Upper lobe of left lung (tissue), 6 donors: ENCODE measurements around the gene AKR1D1. TPM values are rescaled to one million over a fixed set of nuclear protein-coding genes. Genes with fewer than 3 reads are reported as not detected.

Experiments
- ATAC-seq, 2 donors: fragments of 200-7000 bp; cut with Tn5 transposase; one replicate each; pipeline ENCODE4 v1.9.1; 2022; ENCODE audit warnings: mild to moderate bottlenecking in 2 of 2, moderate library complexity in 2 of 2; ENCODE audit not compliant: low FRiP score in 2 of 2
- DNase-seq, 2 donors: peaks; one replicate each; pipeline ENCODE4 v3.0.0-alpha.2; 2019 to 2020
- H3K27ac ChIP-seq, 4 donors: fragments of 200-600 bp; sonication (generic); one replicate each; pipeline ENCODE4 v1.5.1; 2016 to 2019
- H3K27me3 ChIP-seq, 4 donors: fragments of 200-600 bp; sonication (generic); one replicate each; pipeline ENCODE4 v1.5.1; 2017 to 2019
- H3K36me3 ChIP-seq, 4 donors: fragments of 200-600 bp; sonication (generic); one replicate each; pipeline ENCODE4 v1.5.1; 2016 to 2019
- H3K4me1 ChIP-seq, 4 donors: fragments of 200-600 bp; sonication (generic); one replicate each; pipeline ENCODE4 v1.5.1; 2018 to 2019
- H3K4me3 ChIP-seq, 4 donors: fragments of 200-600 bp; sonication (generic); one replicate each; pipeline ENCODE4 v1.5.1; 2017 to 2019; ENCODE audit warnings: mild to moderate bottlenecking in 2 of 4, moderate library complexity in 1 of 4
- H3K9me3 ChIP-seq, 4 donors: fragments of 200-600 bp; sonication (generic); one replicate each; pipeline ENCODE4 v1.5.1; 2018 to 2019
- EP300 ChIP-seq, 4 donors: sonication (generic); formaldehyde crosslinking; IDR thresholded peaks; one replicate each; pipeline ENCODE4 v1.5.1; 2017; ENCODE audit warnings: antibody characterized with exemption in 4 of 4, control low read depth in 2 of 4
- POLR2A ChIP-seq, 4 donors: fragments of 450-650 bp; IDR thresholded peaks; one replicate each; pipeline ENCODE4 v1.5.1; 2016 to 2017; ENCODE audit warnings: antibody characterized with exemption in 4 of 4, mild to moderate bottlenecking in 2 of 4
- POLR2AphosphoS5 ChIP-seq, 2 donors: sonication (generic); formaldehyde crosslinking; IDR thresholded peaks; one replicate each; pipeline ENCODE4 v1.5.1; 2017; ENCODE audit warnings: antibody characterized with exemption in 2 of 2
- WGBS, 2 donors: methylation state at CpG; one replicate each; pipeline ENCODE4 v1.1.5; 2017 to 2018; 5-methylcytosine and 5-hydroxymethylcytosine counted together
- small RNA-seq, 4 donors: library from RNA; depleted of rRNA; stranded (forward); fragments of <200 nt; gene quantifications; one replicate each; pipeline ENCODE3, GENCODE V24; 2016
- total RNA-seq, 6 donors: library from RNA; depleted of rRNA in 4 of 6; stranded (reverse); fragments of >200 nt in 4 of 6; gene quantifications; one replicate each; pipeline versions ENCODE4 v1.1.0 to v1.2.1, GENCODE V29; 2016 to 2021
- TF ChIP-seq, protein P1 (sequence below), 6 experiments: fragments of 450-650 bp in 4 of 6; fragments of 200-600 bp in 2 of 6; sonication (generic) in 2 of 6; IDR thresholded peaks; one replicate each; pipeline ENCODE4 v1.5.1; 2016 to 2019; ENCODE audit warnings: antibody characterized with exemption in 6 of 6
- donor health status: DM: no; HTN: no; CAD: no; lungs with moderate emphysema.
- donor health status: DM: no; HTN: yes; CAD: no; lungs with severe emphysema.

AKR1D1 gene
- total RNA-seq, 6 donors from 2014 or later, result 0.14 TPM; not detected in 5

DNA sequence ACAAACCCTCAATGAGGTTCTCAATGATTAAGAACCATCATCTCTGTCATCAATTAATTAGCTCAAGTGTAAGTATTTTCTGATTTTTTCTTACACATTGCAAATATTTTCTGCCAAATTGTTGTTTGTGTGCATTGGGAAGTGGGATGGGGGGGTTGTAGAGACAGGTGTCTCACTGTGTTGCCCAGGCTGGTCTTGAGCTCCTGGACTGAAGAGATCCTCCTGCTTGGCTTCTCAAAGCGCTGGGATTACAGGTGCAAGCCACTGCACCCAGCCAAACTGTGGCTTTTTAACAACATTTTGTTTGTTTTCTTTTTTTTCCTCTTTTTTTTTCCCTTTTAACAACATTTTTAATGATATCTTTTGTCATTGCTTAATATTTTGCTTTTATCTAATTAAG, 87.5 kb downstream of the AKR1D1 start:
- DNase-seq (no peak), ATAC-seq (no peak)
- Histone ChIP-seq H3K36me3 (no peaks in the 10 kb centered on the region), H3K4me1 (peaks cover 0 to 6% (median 3%) of the 10 kb centered on the region in 4 donors), H3K27ac (no peak overlapping the region), H3K9me3 (peaks cover 0 to 12% (median 8%) of the 10 kb centered on the region in 4 donors), H3K27me3 (no peaks in the 10 kb centered on the region), H3K4me3 (no peak overlapping the region)
- no peak for TF ChIP-seq POLR2AphosphoS5 (IDR thresholded peaks at IDR 0.05)
- 90 to 100% methylated on average over 1 of the region's 1 CpG for WGBS, 2 donors

DNA sequence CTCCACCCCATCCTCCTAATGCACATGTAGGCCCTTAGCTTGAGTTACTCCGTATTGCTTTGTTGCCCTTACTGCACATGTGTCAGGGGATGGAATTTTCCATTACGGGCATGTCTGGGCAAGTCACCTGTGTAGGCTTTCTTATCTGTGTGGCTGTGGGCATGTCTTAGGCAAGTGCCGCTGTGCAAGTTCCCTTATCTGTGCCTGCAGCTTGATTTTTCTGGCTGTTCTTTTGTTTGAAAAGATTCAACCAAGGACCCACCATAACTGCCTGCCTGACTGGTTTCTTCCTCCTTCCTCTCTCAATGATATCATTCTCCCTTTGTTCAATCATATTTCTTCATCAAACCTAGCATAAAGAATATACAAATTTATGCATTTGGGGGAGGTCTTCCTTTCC, 88.5 kb downstream of the AKR1D1 start:
- Histone ChIP-seq H3K27me3 (no peaks in the 10 kb centered on the region), H3K9me3 (peaks cover 0 to 12% (median 8%) of the 10 kb centered on the region in 4 donors), H3K36me3 (no peaks in the 10 kb centered on the region), H3K4me3 (no peak overlapping the region), H3K27ac (no peak overlapping the region), H3K4me1 (peaks cover 0 to 6% (median 3%) of the 10 kb centered on the region in 4 donors)
- ATAC-seq (no peak), DNase-seq (no peak)
- 87 to 95% methylated on average over 3 of the region's 3 CpGs for WGBS, 2 donors
- TF ChIP-seq POLR2A (IDR thresholded peaks at IDR 0.05) (no peak), EP300 (IDR thresholded peaks at IDR 0.05) (no peak)

DNA sequence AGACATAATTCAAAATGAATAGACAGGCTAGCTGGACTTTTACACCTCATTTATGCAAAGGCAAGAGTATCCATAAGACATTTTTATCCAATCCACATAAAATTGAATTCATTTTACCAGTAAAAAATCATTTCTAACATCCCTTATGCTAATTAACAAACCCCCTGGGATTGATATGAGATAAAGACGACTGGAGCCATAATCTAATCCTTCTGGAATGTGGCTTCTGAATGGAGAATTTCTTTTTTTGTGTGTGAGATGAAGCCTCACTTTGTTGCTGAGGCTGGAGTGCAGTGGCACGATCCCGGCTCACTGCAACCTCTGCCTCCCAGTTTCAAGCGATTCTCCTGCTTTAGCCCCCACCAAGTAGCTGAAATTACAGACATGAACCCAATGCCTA, 90.4 kb downstream of the AKR1D1 start:
- Histone ChIP-seq H3K4me3 (no peak overlapping the region), H3K27me3 (no peaks in the 10 kb centered on the region), H3K27ac (no peak overlapping the region), H3K9me3 (peaks cover 0 to 12% (median 8%) of the 10 kb centered on the region in 4 donors), H3K36me3 (no peaks in the 10 kb centered on the region), H3K4me1 (peaks cover 0 to 5% (median 2%) of the 10 kb centered on the region in 4 donors)
- TF ChIP-seq POLR2A (IDR thresholded peaks at IDR 0.05), result no peak
- TF ChIP-seq POLR2AphosphoS5 (IDR thresholded peaks at IDR 0.05), result no peak
- TF ChIP-seq, protein P1, sequence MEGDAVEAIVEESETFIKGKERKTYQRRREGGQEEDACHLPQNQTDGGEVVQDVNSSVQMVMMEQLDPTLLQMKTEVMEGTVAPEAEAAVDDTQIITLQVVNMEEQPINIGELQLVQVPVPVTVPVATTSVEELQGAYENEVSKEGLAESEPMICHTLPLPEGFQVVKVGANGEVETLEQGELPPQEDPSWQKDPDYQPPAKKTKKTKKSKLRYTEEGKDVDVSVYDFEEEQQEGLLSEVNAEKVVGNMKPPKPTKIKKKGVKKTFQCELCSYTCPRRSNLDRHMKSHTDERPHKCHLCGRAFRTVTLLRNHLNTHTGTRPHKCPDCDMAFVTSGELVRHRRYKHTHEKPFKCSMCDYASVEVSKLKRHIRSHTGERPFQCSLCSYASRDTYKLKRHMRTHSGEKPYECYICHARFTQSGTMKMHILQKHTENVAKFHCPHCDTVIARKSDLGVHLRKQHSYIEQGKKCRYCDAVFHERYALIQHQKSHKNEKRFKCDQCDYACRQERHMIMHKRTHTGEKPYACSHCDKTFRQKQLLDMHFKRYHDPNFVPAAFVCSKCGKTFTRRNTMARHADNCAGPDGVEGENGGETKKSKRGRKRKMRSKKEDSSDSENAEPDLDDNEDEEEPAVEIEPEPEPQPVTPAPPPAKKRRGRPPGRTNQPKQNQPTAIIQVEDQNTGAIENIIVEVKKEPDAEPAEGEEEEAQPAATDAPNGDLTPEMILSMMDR (IDR thresholded peaks at IDR 0.05), result no peak
- DNase-seq (no peak), ATAC-seq (no peak)
- 64 to 81% methylated on average over 4 of the region's 4 CpGs for WGBS, 2 donors

DNA sequence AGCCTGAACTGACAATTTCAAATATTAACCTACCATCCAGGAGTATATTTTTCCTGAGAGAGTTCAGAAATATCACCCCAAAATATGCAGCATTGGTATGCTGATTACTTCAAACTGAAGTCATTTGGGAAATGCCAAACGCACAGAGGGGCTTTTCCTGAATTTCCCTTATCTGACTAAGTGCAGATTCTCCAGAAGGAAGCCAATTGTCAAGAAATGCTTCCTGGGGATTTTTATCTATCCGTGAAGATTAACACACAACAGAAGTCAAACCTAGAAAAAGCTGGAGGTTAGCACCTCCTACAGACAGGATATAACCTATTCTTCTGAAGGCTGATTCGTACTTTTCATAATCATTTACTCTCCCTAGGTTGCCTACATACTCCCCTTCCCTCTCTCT, 91.0 kb downstream of the AKR1D1 start:
- no peak for TF ChIP-seq POLR2AphosphoS5 (IDR thresholded peaks at IDR 0.05)
- TF ChIP-seq POLR2A (IDR thresholded peaks at IDR 0.05), result no peak
- no peak for TF ChIP-seq EP300 (IDR thresholded peaks at IDR 0.05)
- TF ChIP-seq, protein P1 (IDR thresholded peaks at IDR 0.05), result no peak
- ATAC-seq, result no peak

DNA sequence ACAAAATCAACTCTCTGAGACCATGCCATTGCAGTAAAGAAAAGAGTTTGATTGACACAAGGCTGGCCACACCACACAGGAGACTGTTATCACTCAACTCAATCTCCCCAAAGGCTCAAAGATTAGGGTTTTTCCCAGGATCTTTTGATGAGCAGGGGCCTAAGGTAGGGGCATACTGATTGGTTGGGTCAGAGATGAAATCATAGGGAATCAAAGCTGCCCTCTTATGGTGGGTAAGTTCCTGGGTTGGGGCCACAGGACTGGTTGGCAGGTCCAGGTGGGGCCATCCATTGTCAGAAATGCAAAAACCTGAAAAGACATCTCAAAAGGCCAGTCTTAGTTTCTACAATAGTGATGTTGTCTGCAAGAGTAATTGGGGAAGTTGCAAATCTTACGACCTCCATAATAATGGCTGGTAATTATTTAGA, 91.6 kb downstream of the AKR1D1 start:
- H3K36me3 ChIP-seq, result no peaks in the 10 kb centered on the region
- DNase-seq (no peak), ATAC-seq (no peak)
- TF ChIP-seq POLR2AphosphoS5 (IDR thresholded peaks at IDR 0.05) (no peak), POLR2A (IDR thresholded peaks at IDR 0.05) (no peak), EP300 (IDR thresholded peaks at IDR 0.05) (no peak)
- TF ChIP-seq, protein P1 (IDR thresholded peaks at IDR 0.05), result no peak
- H3K4me1 ChIP-seq, result no peaks in the 10 kb centered on the region
- H3K27me3 ChIP-seq, result no peaks in the 10 kb centered on the region
- WGBS, 2 donors, result 90 to 100% methylated on average over 1 of the region's 1 CpG
- H3K27ac ChIP-seq, result no peak overlapping the region
- peaks cover 0 to 12% (median 8%) of the 10 kb centered on the region in 4 donors for H3K9me3 ChIP-seq
- H3K4me3 ChIP-seq, result no peak overlapping the region

More for the DNA sequence above, 91.0 kb downstream of the AKR1D1 start:
- peaks cover 0 to 12% (median 8%) of the 10 kb centered on the region in 4 donors for H3K9me3 ChIP-seq
- no peak overlapping the region for H3K27ac ChIP-seq
- no peaks in the 10 kb centered on the region for H3K36me3 ChIP-seq
- no peak for DNase-seq
- WGBS, 2 donors, result 36 to 44% methylated on average over 3 of the region's 3 CpGs
- H3K4me3 ChIP-seq, result no peak overlapping the region
- H3K27me3 ChIP-seq, result no peaks in the 10 kb centered on the region
- H3K4me1 ChIP-seq, result no peaks in the 10 kb centered on the region

Small RNA genes lying within 50 kb of the gene (small RNA-seq; reads per million reads assigned to genes)
- 0 reads per million in 4 donors for gene AC024082.2
- gene RN7SKP223, result 0 reads per million in 4 donors

Other genes starting within 250 kb of the AKR1D1 start
- gene DGKI, start 229.5 kb upstream of the AKR1D1 start, total RNA-seq, result 1 to 10 TPM in 2 of 6 donors, under 1 TPM in 3, not detected in 1; under 0.01 to 4.5 (median 0.34) TPM
- 10 to 100 TPM; 26.9 to 73.5 (median 34.2) TPM for gene CREB3L2, start 74.4 kb upstream of the AKR1D1 start, total RNA-seq